ENCODE measurements around the gene SH3GL3.

Gene SH3GL3

GRCh38 chr15:83446904-83447709 lies at the start of gene SH3GL3:
SH3GL3 (plus strand) TSS chr15:83447341; CDS start chr15:83447534, 193 bp downstream.
- no peak for TF ChIP-seq CTCF (IDR thresholded peaks at IDR 0.05; ENCODE audit: insufficient read depth, low read depth, low read length, missing control alignments)

GRCh38 chr15:83398626-83399025 lies 48.5 kb upstream of the SH3GL3 start:
- DNase-seq (ENCODE audit: low read depth): no peak
- TF ChIP-seq CTCF (IDR thresholded peaks at IDR 0.05; ENCODE audit: insufficient read depth, low read depth, low read length, missing control alignments): no peak

More at GRCh38 chr15:83446904-83447709, at the start of gene SH3GL3:
- DNase-seq (ENCODE audit: low read depth): peak; percentile 19
- H3K4me3 ChIP-seq (ENCODE audit: low read depth, low read length): no peak within 1 kb of the TSS

DNA sequence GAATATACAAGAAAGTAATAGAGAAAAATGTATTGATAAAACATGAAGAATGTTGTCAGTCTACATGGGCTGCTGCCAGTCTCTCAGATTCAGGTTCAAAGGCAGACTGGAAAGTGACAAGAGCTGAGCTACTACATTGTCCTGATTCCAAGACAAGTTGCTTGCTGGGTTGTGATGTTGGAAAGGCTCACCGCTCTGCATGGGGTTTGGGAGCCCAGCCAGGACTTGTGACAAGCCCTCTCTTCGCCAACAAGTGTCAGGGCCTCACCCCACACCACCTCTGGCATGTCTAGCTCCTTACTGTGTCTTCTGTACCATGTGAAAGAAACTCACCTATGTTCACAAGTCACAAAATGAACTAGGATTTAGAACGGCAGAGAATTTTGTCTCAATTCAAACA lies 43.0 kb upstream of the SH3GL3 start:
- no peak for DNase-seq (ENCODE audit: low read depth)
- TF ChIP-seq CTCF (IDR thresholded peaks at IDR 0.05; ENCODE audit: insufficient read depth, low read depth, low read length, missing control alignments): no peak

More at GRCh38 chr15:83398626-83399025, 48.5 kb upstream of the SH3GL3 start:
- H3K4me3 ChIP-seq (ENCODE audit: low read depth, low read length): no peak overlapping the region

GRCh38 chr15:83410532-83410931 lies 36.6 kb upstream of the SH3GL3 start:
- no peak overlapping the region for H3K4me3 ChIP-seq (ENCODE audit: low read depth, low read length)
- no peak for TF ChIP-seq CTCF (IDR thresholded peaks at IDR 0.05; ENCODE audit: insufficient read depth, low read depth, low read length, missing control alignments)
- no peak for DNase-seq (ENCODE audit: low read depth)

More for the DNA sequence above, 43.0 kb upstream of the SH3GL3 start:
- no peak overlapping the region for H3K4me3 ChIP-seq (ENCODE audit: low read depth, low read length)

DNA sequence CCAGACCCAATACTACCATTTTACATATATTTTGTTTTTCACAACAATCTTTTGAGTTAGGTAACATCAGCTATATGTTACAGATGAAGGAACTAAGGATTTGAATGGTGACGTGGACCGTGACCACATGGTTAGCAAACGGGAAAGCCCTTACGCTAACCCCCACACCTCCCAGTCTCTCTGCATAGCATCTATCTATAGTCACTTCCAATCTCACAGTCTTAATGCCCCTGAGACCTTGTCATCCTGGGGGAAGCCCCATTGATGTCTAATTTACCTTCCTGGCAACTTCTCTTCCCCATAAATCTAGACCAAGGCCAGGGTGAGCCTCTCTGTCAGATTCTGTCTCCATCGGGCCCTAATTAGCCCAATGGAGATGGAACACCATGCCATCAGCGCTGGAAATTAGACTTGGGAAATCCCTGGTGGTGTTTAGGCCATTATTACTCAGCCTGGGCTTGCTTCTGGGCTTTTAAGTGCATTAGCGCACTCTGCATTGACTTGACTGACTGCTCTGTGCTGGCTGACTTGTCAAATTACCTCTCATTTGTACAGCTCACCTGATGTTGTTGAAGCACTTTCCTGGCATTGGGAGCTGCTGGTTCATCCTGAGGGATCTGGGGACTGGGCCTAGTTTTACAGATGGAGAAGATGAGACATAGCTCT lies 34.0 kb upstream of the SH3GL3 start:
- DNase-seq (ENCODE audit: low read depth): peak; percentile 48
- TF ChIP-seq CTCF (IDR thresholded peaks at IDR 0.05; ENCODE audit: insufficient read depth, low read depth, low read length, missing control alignments): no peak
- H3K4me3 ChIP-seq (ENCODE audit: low read depth, low read length): no peak overlapping the region

DNA sequence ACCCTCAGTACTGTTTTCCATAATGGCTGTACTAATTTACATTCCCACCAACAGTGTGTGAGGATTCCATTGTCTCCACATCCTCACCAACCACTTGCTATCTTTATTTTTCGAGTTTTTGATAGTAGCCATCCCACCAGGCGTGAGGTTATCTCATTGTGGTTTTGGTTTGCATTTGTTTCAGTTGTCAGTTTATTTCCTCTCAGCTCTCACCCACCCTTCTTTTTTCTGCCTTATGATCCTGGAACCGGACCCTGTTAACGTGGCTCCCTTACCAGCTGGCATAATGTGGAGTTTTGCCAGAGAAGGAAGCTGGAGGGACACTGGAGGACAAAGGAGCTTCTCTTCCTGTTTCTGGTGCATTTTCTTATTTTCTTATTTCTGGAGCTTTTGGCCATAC lies 25.1 kb upstream of the SH3GL3 start:
- no peak for TF ChIP-seq CTCF (IDR thresholded peaks at IDR 0.05; ENCODE audit: insufficient read depth, low read depth, low read length, missing control alignments)
- DNase-seq (ENCODE audit: low read depth): no peak
- no peak overlapping the region for H3K4me3 ChIP-seq (ENCODE audit: low read depth, low read length)
